IMR-90 (cell line): ENCODE data around the gene RSPO4. TPM values are rescaled to one million over a fixed set of nuclear protein-coding genes. Genes with fewer than 3 reads are reported as not detected.

Source experiments
- ATAC-seq: fragments of 200-7000 bp; cut with Tn5 transposase; 2 replicates; pipeline ENCODE4 v1.9.1; 2020; ENCODE audit warnings: low read depth, mild to moderate bottlenecking, moderate library complexity
- BruUV-seq: library from RNA; stranded (reverse); fragments of 400-500 nt; replicated peaks from 2 replicates; lab custom pipeline; 2021; lab: Mats Ljungman, UMichigan
- CTCF ChIA-PET: fragments of 300-600 bp; formaldehyde crosslinking; extraction: SDS; loops from one replicate; lab custom pipeline; 2021; ENCODE audit warnings: antibody characterized with exemption; lab: Yijun Ruan, JAX
- POLR2A ChIA-PET: fragments of 300-600 bp; sonication (Branson Sonifier 250); formaldehyde crosslinking; loops from one replicate; lab custom pipeline; 2022; ENCODE audit warnings: antibody characterized with exemption; ENCODE audit not compliant: unreplicated experiment; lab: Charles Lee
- DNase-seq: peaks from one replicate; pipeline ENCODE4 v3.0.0; 2013
- H2AFZ ChIP-seq: replicated peaks from 2 replicates; pipeline ENCODE3; 2013; ENCODE audit warnings: low read length, mild to moderate bottlenecking; ENCODE audit not compliant: poor library complexity
- H2AK5ac ChIP-seq: 2 replicates; pipeline ENCODE4 v1.6.1; 2013; ENCODE audit warnings: low read depth, low read length, inconsistent platforms
- H2AK9ac ChIP-seq: replicated peaks from 2 replicates; pipeline ENCODE3; 2013; ENCODE audit warnings: mild to moderate bottlenecking, low read depth, low read length, moderate library complexity; ENCODE audit not compliant: poor library complexity
- H2BK120ac ChIP-seq: 2 replicates; pipeline ENCODE4 v1.6.1; 2013; ENCODE audit warnings: low read depth, low read length, inconsistent platforms
- H2BK15ac ChIP-seq: 3 replicates; pipeline ENCODE4 v1.6.1; 2013; ENCODE audit warnings: low read depth, low read length, inconsistent platforms
- H2BK20ac ChIP-seq: 2 replicates; pipeline ENCODE4 v1.6.1; 2013; ENCODE audit warnings: low read depth, mild to moderate bottlenecking, inconsistent platforms, low read length, moderate library complexity
- H2BK5ac ChIP-seq: 2 replicates; pipeline ENCODE4 v1.6.1; 2013; ENCODE audit warnings: mild to moderate bottlenecking, low read depth, low read length, inconsistent platforms; ENCODE audit not compliant: poor library complexity, severe bottlenecking
- H3K14ac ChIP-seq: replicated peaks from 2 replicates; pipeline ENCODE4 v1.6.1; 2013; ENCODE audit warnings: low read depth, low read length, inconsistent platforms
- H3K18ac ChIP-seq: 2 replicates; pipeline ENCODE4 v1.6.1; 2013; ENCODE audit warnings: low read depth, low read length, control low read depth
- H3K23ac ChIP-seq: 2 replicates; pipeline ENCODE4 v1.6.1; 2013; ENCODE audit warnings: low read depth, low read length, inconsistent platforms
- H3K27ac ChIP-seq: 2 replicates; pipeline ENCODE4 v1.5.1; 2013; ENCODE audit warnings: mild to moderate bottlenecking, control low read depth, low read length; ENCODE audit not compliant: insufficient read depth
- H3K27me3 ChIP-seq: 2 replicates; pipeline ENCODE4 v1.6.1; 2013; ENCODE audit warnings: low read length; ENCODE audit not compliant: control insufficient read depth, insufficient read depth
- H3K36me3 ChIP-seq: 2 replicates; pipeline ENCODE4 v1.6.1; 2013; ENCODE audit warnings: low read length, mixed read lengths; ENCODE audit not compliant: control insufficient read depth, insufficient read depth
- H3K4ac ChIP-seq: 2 replicates; pipeline ENCODE4 v1.6.1; 2013; ENCODE audit warnings: low read depth, low read length, inconsistent platforms
- H3K4me1 ChIP-seq: 2 replicates; pipeline ENCODE4 v1.6.1; 2013; ENCODE audit warnings: low read length, mixed read lengths; ENCODE audit not compliant: control insufficient read depth, insufficient read depth
- H3K4me2 ChIP-seq: 2 replicates; pipeline ENCODE4 v1.6.1; 2013; ENCODE audit warnings: low read depth, mild to moderate bottlenecking, control low read depth, low read length, moderate library complexity
- H3K4me3 ChIP-seq: 2 replicates; pipeline ENCODE4 v1.5.1; 2013; ENCODE audit warnings: low read depth, mild to moderate bottlenecking, control low read depth, low read length, moderate library complexity; ENCODE audit not compliant: insufficient read depth
- H3K56ac ChIP-seq: 2 replicates; pipeline ENCODE4 v1.6.1; 2013; ENCODE audit warnings: low read length, inconsistent platforms; ENCODE audit not compliant: insufficient read depth; ENCODE audit errors: extremely low read depth
- H3K79me1 ChIP-seq, 2 experiments: 2 replicates each; pipeline ENCODE4 v1.6.1; 2013; ENCODE audit warnings: low read length in 2 of 2, inconsistent platforms in 1 of 2, low read depth in 1 of 2
- H3K9ac ChIP-seq: 2 replicates; pipeline ENCODE4 v1.6.1; 2013; ENCODE audit warnings: low read depth, low read length, control low read depth
- H3K9me1 ChIP-seq: 2 replicates; pipeline ENCODE4 v1.6.1; 2013; ENCODE audit warnings: low read length, inconsistent platforms; ENCODE audit not compliant: insufficient read depth
- H3K9me3 ChIP-seq: 2 replicates; pipeline ENCODE4 v1.6.1; 2013; ENCODE audit warnings: low read length; ENCODE audit not compliant: control insufficient read depth, insufficient read depth
- H4K20me1 ChIP-seq: 2 replicates; pipeline ENCODE4 v1.6.1; 2013; ENCODE audit warnings: low read length, inconsistent platforms; ENCODE audit not compliant: insufficient read depth
- H4K5ac ChIP-seq: 2 replicates; pipeline ENCODE4 v1.6.1; 2013; ENCODE audit warnings: mild to moderate bottlenecking, low read depth, low read length, control low read depth
- H4K8ac ChIP-seq, 2 experiments: 2 replicates each; pipeline ENCODE4 v1.6.1; 2013; ENCODE audit warnings: low read depth in 2 of 2, low read length in 2 of 2, control low read depth in 1 of 2, inconsistent platforms in 1 of 2
- H4K91ac ChIP-seq: 2 replicates; pipeline ENCODE4 v1.6.1; 2013; ENCODE audit warnings: low read depth, low read length, inconsistent platforms; ENCODE audit not compliant: insufficient read depth
- BHLHE40 ChIP-seq: fragments of 150-350 bp; IDR thresholded peaks from 2 replicates; pipeline ENCODE4 v1.6.1; 2016; ENCODE audit warnings: mild to moderate bottlenecking, low read depth, low read length
- CEBPB ChIP-seq: IDR thresholded peaks from 2 replicates; pipeline ENCODE4 v1.6.1; 2012; ENCODE audit warnings: low read depth, low read length, improper control_type of control experiment
- CHD1 ChIP-seq: IDR thresholded peaks from 2 replicates; pipeline ENCODE4 v1.6.1; 2012; ENCODE audit warnings: low read depth, low read length, improper control_type of control experiment
- ELK1 ChIP-seq: fragments of 150-350 bp; IDR thresholded peaks from 2 replicates; pipeline ENCODE4 v1.6.1; 2016; ENCODE audit warnings: low read depth, mild to moderate bottlenecking, low read length, moderate library complexity, borderline replicate concordance
- FOS ChIP-seq: fragments of 150-350 bp; IDR thresholded peaks from 2 replicates; pipeline ENCODE4 v1.6.1; 2016; ENCODE audit warnings: low read depth, low read length
- MAFK ChIP-seq: IDR thresholded peaks from 2 replicates; pipeline ENCODE4 v1.6.1; 2012; ENCODE audit warnings: low read depth, low read length, improper control_type of control experiment
- MAZ ChIP-seq: IDR thresholded peaks from 2 replicates; pipeline ENCODE4 v1.6.1; 2012; ENCODE audit warnings: low read depth, mild to moderate bottlenecking, low read length, improper control_type of control experiment, moderate library complexity, borderline replicate concordance
- MXI1 ChIP-seq: IDR thresholded peaks from 2 replicates; pipeline ENCODE4 v1.6.1; 2012; ENCODE audit warnings: low read depth, mild to moderate bottlenecking, low read length, moderate library complexity, borderline replicate concordance
- NFE2L2 ChIP-seq: fragments of 150-350 bp; IDR thresholded peaks from 2 replicates; pipeline ENCODE4 v1.6.1; 2016; ENCODE audit warnings: low read depth, mild to moderate bottlenecking, low read length
- POLR2A ChIP-seq: IDR thresholded peaks from 2 replicates; pipeline ENCODE4 v1.6.1; 2012; ENCODE audit warnings: mild to moderate bottlenecking, low read depth, low read length
- RAD21 ChIP-seq: IDR thresholded peaks from 2 replicates; pipeline ENCODE4 v1.6.1; 2012; ENCODE audit warnings: low read length, improper control_type of control experiment
- RCOR1 ChIP-seq: IDR thresholded peaks from 2 replicates; pipeline ENCODE4 v1.6.1; 2012; ENCODE audit warnings: mild to moderate bottlenecking, low read length, improper control_type of control experiment; ENCODE audit not compliant: insufficient replicate concordance
- RFX5 ChIP-seq: IDR thresholded peaks from 2 replicates; pipeline ENCODE4 v1.8.0; 2012; ENCODE audit warnings: low read depth, mild to moderate bottlenecking, low read length, moderate library complexity
- SMC3 ChIP-seq: fragments of 150-350 bp; IDR thresholded peaks from 2 replicates; pipeline ENCODE4 v1.6.1; 2016; ENCODE audit warnings: low read depth, mild to moderate bottlenecking, antibody characterized with exemption, low read length, moderate library complexity
- USF2 ChIP-seq: fragments of 150-350 bp; IDR thresholded peaks from 2 replicates; pipeline ENCODE4 v1.6.1; 2017; ENCODE audit warnings: mild to moderate bottlenecking, antibody characterized with exemption, low read length, low read depth
- WGBS, 2 experiments: methylation state at CpG; one replicate each; pipeline versions ENCODE4 v1.1.5 to v1.1.7; 2013; ENCODE audit warnings: missing lambda C conversion rate in 2 of 2; ENCODE audit not compliant: insufficient read length in 1 of 2; ENCODE audit errors: extremely low coverage in 2 of 2; 5-methylcytosine and 5-hydroxymethylcytosine counted together
- dilution Hi-C: fragments of 300-500 bp; cut with HindIII; formaldehyde crosslinking; loops from one replicate; pipeline ENCODE4 v1.14.3; 2018; ENCODE audit warnings: low sequenced_read_pairs; ENCODE audit not compliant: unreplicated experiment
- in situ Hi-C: fragments of 300-500 bp; cut with MboI; formaldehyde crosslinking; loops from 3 replicates; pipeline ENCODE4 v1.14.3; 2019; ENCODE audit warnings: low sequenced_read_pairs, inconsistent platforms, mixed read lengths
- intact Hi-C: fragments of 100-400 bp; cut with micrococcal nuclease; formaldehyde crosslinking; loops from 2 replicates; pipeline ENCODE4 v1.10.0; 2022
- polyA plus RNA-seq, 3 experiments: library from polyadenylated mRNA; depleted of rRNA; stranded (reverse); fragments of >200 nt; gene quantifications; 2 replicates each; pipeline ENCODE4 v1.2.3, GENCODE V29; 2012; ENCODE audit warnings: low replicate concordance in 1 of 3
- total RNA-seq: library from RNA; depleted of rRNA; stranded (reverse); fragments of >200 nt; gene quantifications from 2 replicates; pipeline ENCODE4 v1.2.3, GENCODE V29; 2012
- TF ChIP-seq, protein P1 (sequence below): conservative IDR thresholded peaks from 2 replicates; pipeline ENCODE4 v1.5.1; 2012; ENCODE audit warnings: mild to moderate bottlenecking, low read depth, low read length, improper control_type of control experiment

Gene RSPO4
- total and polyA plus RNA-seq, 2 of the 4 experiments (the other 2 are of a cell fraction): not detected

- ChIA-PET CTCF (no interaction called here), POLR2A (no interaction called here)
- WGBS, 2 experiments: no CpG with 5 or more reads among the region's 1 CpG
- H2BK20ac ChIP-seq: no peak overlapping the region
- H3K9ac ChIP-seq: no peak overlapping the region
- H3K56ac ChIP-seq: no peak overlapping the region
- no peak overlapping the region for H2AK9ac ChIP-seq
- H3K4me1 ChIP-seq: no peaks in the 10 kb centered on the region
- no peak overlapping the region for H3K4me3 ChIP-seq
- peaks cover 3% of the 10 kb centered on the region for H3K27me3 ChIP-seq
- H4K91ac ChIP-seq: no peak overlapping the region
- H3K36me3 ChIP-seq: no peaks in the 10 kb centered on the region
- no peak overlapping the region for H2BK120ac ChIP-seq
- DNase-seq (no peak), ATAC-seq (no peak)
- H3K4ac ChIP-seq: no peak overlapping the region
- no peak overlapping the region for H2AK5ac ChIP-seq
- no peaks in the 10 kb centered on the region for H3K9me1 ChIP-seq
- H3K4me2 ChIP-seq: no peak overlapping the region
- TF ChIP-seq SMC3 (no peak), MAFK (no peak), NFE2L2 (no peak), RFX5 (no peak), RCOR1 (no peak), ELK1 (no peak), BHLHE40 (no peak), MAZ (no peak), CHD1 (no peak), CEBPB (no peak), POLR2A (no peak), MXI1 (no peak), FOS (no peak), USF2 (no peak), RAD21 (no peak)
- TF ChIP-seq, protein P1, sequence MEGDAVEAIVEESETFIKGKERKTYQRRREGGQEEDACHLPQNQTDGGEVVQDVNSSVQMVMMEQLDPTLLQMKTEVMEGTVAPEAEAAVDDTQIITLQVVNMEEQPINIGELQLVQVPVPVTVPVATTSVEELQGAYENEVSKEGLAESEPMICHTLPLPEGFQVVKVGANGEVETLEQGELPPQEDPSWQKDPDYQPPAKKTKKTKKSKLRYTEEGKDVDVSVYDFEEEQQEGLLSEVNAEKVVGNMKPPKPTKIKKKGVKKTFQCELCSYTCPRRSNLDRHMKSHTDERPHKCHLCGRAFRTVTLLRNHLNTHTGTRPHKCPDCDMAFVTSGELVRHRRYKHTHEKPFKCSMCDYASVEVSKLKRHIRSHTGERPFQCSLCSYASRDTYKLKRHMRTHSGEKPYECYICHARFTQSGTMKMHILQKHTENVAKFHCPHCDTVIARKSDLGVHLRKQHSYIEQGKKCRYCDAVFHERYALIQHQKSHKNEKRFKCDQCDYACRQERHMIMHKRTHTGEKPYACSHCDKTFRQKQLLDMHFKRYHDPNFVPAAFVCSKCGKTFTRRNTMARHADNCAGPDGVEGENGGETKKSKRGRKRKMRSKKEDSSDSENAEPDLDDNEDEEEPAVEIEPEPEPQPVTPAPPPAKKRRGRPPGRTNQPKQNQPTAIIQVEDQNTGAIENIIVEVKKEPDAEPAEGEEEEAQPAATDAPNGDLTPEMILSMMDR: no peak
- no peak overlapping the region for H2BK15ac ChIP-seq
- no TSS peak for BruUV-seq
- H3K9me3 ChIP-seq: no peaks in the 10 kb centered on the region
- H4K8ac ChIP-seq: no peak overlapping the region
- H3K14ac ChIP-seq: no peak overlapping the region
- intact Hi-C loops (no loop called here), dilution Hi-C loops (no loop called here), in situ Hi-C loops (no loop called here)
- no peaks in the 10 kb centered on the region for H3K79me1 ChIP-seq
- no peak overlapping the region for H3K18ac ChIP-seq
- no peak overlapping the region for H3K27ac ChIP-seq
- H2BK5ac ChIP-seq: no peak overlapping the region
- H2AFZ ChIP-seq: no peak overlapping the region
- no peaks in the 10 kb centered on the region for H4K20me1 ChIP-seq
- H3K23ac ChIP-seq: no peak overlapping the region
- no peak overlapping the region for H4K5ac ChIP-seq
Observed at GRCh38 chr20:977021-977420, 25.1 kb downstream of the RSPO4 start.
